ENCODE data around the gene DSCAML1.

DNA sequence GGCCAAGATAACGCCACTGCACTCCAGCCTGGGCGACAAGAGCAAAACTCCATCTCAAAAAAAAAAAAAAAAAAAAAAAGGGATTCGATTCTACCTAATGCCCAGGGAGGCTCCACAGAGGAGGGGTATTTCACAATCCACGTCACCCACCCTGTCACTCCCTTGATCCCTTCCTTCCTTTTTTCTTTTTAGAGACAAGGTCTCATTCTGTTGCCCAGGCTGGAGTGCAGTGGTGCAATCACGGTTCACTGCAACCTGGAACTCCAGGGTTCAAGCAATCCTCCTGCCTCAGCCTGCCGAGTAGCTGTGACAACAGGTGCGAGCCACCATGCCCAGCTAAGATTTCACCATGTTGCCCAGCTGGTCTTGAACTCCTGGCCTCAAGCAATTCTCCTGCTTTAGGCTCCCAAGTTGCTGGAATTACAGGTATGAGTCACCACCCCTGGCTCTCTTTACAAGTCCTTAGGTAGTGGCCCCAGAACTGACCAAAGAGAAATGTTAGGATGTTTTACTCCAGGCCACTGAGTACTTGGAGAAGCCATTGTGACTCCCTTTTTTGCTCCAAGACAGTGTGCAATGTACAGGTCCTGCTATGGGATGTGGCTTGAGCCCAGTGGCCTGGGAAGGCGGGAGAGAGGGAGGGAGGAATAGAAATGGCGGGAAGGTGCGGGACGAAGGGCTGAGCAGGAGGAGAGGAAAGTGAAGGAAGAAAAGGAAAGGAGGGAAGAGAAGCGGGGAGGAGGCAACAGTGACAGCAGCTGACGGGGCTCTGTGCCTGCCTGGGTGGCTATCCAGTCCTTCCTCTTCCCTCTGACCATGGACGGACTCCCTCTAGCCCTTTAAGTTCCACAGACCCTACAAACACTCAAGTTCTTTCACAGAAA is 39.3 kb upstream of the DSCAML1 start:
- TF ChIP-seq EZH2phosphoT487 (IDR thresholded peaks at IDR 0.05; ENCODE audit: insufficient read depth, low read depth) (no peak), EZH2 (IDR thresholded peaks at IDR 0.05; ENCODE audit: insufficient read depth, poor library complexity, severe bottlenecking) (no peak)
